Dedifferentiated amniotic fluid mesenchymal stem cell (primary cell): ENCODE results near the gene CDH4.

ENCODE experiments used
- DNase-seq: peaks from one replicate; pipeline ENCODE4 v3.0.0-alpha.2; 2016; ENCODE audit errors: extremely low spot score

Gene CDH4

GRCh38 chr20:61895686-61896057, 643.6 kb downstream of the CDH4 start:
- DNase-seq, result no peak

DNA sequence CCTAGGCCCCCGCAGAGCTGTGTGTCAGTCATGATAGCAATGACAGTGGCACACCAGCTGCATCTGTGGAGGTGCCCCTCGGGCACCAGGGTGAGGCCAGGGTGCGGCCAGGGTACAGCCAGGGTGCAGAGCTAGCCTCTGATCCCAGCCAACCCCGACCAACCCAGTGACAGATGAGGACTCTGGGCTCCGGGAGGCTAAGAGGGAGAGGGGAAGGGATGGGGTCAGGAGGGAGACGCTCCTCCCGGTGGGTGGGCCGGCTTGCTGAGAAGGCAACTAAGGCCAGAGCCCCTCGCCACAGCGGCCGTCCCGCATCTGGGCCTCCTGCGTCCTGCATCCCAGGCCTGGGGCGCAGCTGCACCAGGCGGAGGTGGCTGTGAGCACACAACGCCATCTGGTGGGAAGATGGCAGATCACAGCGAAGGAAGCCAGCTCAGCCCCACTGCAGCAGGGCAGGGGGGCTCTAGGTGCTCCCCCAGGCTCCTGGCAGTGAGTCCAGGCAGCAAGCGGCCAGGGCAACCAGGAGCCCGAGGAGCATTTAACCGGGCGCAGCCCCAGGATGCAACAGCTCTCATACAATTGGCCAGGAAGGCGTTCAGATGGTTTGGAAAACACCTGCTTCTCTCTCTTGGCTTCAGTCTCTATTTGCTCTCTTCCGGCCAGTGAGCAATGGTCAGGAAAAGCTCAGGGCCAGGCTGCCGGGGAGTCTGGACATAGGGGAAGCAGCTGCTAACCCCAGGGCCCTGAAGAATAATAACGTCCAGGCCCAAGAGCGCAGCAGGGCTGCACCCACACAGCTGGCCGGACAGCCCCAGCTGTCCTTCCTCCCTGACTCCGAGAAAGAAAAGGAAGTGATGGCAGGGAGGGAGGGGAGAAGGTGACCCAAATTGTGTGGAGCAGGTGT, 644.2 kb downstream of the CDH4 start:
- DNase-seq, result no peak

DNA sequence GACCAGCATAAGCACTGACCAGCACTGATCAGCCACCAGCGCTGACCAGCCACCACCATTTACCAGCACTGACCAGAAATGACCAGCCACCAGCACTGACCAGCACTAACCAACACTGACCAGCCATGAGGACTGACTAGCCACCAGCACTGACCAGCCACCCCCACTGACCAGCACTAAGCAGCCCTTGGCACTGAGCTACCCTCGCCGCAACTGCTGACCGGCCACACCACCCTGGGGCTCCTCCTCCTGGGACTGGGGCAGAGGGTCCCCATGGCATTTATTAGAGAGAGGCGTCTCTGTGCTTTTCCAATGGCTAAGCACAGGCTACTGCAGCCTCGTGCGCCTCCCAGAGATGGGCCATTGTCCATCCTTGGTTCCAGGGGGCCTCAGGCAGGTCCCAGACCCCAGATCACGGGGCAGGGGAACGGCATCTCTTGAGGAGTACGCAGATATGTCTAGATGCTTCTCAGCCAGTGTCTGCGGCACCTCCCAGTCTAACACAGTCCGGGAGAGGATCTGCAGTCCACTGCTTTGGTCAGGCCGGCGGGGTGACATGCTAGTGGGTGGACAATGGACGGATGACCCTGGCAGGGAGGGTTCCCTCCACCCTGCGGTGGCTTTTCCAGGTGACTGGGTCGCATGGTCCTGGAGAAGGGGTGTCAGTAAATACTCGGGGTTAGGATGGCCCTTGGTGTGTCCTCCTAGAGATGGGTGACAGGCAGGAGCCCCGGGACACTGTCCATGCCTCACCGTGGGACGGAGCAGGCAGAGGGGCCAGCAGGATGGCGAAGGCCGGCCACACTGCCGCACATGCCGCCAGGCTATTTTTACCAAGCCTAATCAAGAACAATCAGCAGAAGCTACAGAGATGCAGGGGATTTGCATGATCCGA, 645.6 kb downstream of the CDH4 start:
- DNase-seq, result no peak

DNA sequence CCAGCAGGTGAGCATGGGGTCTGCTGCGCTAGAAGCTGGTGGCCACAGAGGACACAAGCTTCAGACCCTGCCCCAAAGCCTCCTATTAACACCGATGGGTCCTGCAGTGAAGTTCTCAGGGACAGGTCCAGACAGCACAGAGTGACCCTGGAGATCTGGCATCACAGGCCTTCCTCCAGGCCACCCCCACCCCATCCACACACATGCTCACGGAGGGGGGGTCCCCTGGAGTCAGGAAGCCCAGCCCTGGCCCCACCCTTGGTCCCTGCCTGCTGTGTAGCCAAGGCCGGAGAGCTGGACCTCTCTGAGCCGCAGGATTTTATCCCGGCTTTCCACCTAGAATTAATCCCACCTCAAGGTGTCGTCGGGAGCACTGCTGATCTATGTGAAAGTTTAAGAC, 646.3 kb downstream of the CDH4 start:
- no peak for DNase-seq

DNA sequence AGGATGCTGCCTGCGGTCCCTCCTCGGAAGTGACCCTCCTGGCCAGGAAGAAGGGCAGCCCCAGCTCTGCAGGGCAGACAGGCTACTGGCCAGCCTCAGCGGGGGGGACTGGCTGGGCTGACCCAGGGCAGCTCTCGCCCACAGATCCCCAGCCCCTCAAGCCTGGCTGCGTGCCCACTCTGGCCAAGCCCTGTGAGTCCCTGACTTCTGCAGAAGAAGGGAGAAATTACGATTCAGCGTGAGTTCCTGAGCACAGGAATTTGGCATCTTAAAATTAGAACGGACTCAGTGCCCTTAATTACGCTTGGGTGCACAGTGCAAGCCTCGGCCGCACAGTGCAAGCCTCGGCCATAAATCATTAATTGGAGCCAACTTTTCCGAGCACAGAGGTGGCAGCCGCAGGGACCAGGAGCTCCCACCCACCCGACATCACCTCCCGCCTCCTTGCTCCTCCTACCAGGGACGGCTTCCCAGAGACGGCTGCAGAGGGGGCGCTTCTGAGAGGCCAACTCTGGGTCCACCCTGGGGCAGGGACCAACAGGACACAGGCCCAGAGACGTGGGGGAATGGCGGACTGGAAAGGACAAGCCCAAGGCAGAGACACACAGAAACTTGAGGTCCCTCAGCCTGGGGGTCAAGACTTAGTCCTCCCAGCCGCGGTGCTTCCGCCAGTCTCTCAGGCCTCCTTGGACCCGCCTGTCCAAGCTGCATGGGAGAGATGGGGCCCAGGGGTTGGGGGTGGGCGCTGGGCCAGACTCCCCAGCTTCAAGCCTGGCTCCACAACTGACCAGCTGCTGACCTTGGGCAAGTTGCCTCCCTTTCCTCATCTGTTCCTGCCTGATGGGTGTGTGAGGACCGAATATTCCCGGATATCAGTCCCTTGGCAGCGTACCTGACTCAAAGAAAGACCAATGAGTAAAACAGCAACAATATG, 648.2 kb downstream of the CDH4 start:
- no peak for DNase-seq

GRCh38 chr20:61900945-61901293, 648.9 kb downstream of the CDH4 start:
- no peak for DNase-seq

GRCh38 chr20:61901392-61902220, 649.5 kb downstream of the CDH4 start:
- no peak for DNase-seq

DNA sequence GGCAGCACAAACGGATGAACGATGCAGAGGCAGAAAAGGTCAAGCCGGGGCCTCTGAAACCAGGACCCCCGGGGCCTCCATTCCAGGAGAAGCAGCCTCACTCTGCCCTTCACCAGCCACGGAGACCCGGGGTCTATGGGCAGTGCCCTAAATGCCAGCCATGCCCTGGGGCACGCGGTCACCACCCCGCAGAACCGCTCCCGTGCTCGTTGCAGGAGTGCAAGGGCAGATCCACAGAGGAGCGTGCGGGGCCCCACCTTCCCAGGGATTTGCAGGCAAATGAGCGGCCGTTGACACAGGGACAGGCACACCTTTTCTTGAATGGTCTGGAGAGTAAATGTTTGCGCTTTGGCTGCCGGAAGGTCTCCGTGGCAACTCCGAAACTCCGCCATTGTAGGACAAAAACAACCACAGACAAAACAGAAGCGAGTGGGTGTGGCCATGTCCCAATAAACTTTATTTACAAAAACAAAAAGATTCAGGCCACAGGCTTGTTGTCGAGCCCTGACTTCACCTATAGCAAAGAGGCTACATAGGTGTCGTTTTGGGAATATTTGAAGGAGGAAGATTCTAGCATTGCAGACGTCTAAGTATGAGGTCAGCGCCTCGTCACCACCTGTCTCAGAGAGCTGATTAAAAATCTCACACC, 650.3 kb downstream of the CDH4 start:
- DNase-seq, result no peak

- no peak for DNase-seq
Measured at GRCh38 chr20:61903575-61904340, 651.7 kb downstream of the CDH4 start.

- DNase-seq, result no peak
Measured at GRCh38 chr20:61904456-61904855, 652.4 kb downstream of the CDH4 start.

DNA sequence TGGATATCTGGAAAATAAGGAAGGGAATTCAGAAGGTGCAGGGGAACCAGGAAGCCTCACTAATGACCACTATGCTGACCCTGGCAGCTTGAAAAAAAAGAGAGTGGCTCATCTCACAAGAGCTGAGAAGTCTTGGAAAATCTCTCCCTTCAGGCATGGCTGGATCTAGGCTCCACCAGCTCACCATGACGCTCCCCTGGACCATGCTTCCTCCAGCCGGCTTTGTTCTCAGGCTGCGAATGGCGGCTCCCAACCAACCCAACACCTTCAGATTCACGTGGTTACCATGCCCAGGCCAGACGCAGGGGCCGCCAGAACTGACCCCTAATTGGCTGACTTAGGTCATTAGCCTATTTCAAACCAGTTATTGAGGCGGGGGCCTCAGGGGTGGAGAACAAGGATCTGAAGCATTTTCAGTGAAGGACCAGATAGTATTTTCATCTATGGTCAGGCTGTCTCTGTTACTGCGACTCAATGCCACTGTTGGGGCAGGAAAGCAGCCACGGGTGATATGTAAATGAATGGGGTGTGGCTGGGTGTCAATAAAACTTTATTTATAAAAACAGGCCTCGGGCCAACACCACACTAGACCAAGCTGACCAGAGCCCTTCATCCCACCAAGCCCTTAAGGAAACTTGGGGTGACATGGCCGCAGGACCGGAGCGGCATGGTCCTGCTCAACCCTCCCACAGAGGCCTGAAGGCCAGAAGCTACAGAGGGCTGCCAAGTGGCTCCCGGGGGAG, 653.9 kb downstream of the CDH4 start:
- no peak for DNase-seq

- DNase-seq, result no peak
Measured at GRCh38 chr20:61907081-61907891, 655.2 kb downstream of the CDH4 start.

- DNase-seq, result no peak
Measured at GRCh38 chr20:61908057-61909026, 656.3 kb downstream of the CDH4 start.

GRCh38 chr20:61909028-61909427, 657.0 kb downstream of the CDH4 start:
- DNase-seq, result no peak

- DNase-seq, result no peak
Measured at GRCh38 chr20:61909821-61910220, 657.8 kb downstream of the CDH4 start.

- DNase-seq, result no peak
Measured at GRCh38 chr20:61911824-61912223, 659.8 kb downstream of the CDH4 start.
